HG03175 (cell line): ENCODE results near the gene PRSS35.
A peak's percentile ranks its signal among the peaks of the same experiment; 100 is the strongest.
"Not testable (repeated sequence)": the region's sequence is repeated elsewhere in the genome, so short reads cannot be mapped to it uniquely, and the experiment has no call there.

Source experiments
- ATAC-seq: cut with Tn5 transposase; IDR thresholded peaks from one replicate; pipeline ENCODE4 v1.9.1; 2021; ENCODE audit warnings: mild to moderate bottlenecking, moderate library complexity; ENCODE audit not compliant: unreplicated experiment

The PRSS35 gene

GRCh38 chr6:83514866-83515466, 2.6 kb downstream of the PRSS35 start:
- no peak for ATAC-seq

GRCh38 chr6:83517500-83517899, 5.2 kb downstream of the PRSS35 start:
- no peak for ATAC-seq

- ATAC-seq = no peak
Measured at GRCh38 chr6:83518816-83519480, 6.6 kb downstream of the PRSS35 start.

- ATAC-seq = peak; percentile 93
Measured at GRCh38 chr6:83536034-83536646, 23.8 kb downstream of the PRSS35 start.

- ATAC-seq = no peak
Measured at GRCh38 chr6:83536647-83537589, 24.6 kb downstream of the PRSS35 start.

- no peak for ATAC-seq
Measured at GRCh38 chr6:83539678-83540077, 27.3 kb downstream of the PRSS35 start.

- ATAC-seq = no peak
Measured at GRCh38 chr6:83546636-83547035, 34.3 kb downstream of the PRSS35 start.

- ATAC-seq = not testable (repeated sequence)
Measured at GRCh38 chr6:83550482-83550881, 38.1 kb downstream of the PRSS35 start.

- ATAC-seq = not testable (repeated sequence)
Measured at GRCh38 chr6:83551748-83552147, 39.4 kb downstream of the PRSS35 start.

GRCh38 chr6:83556871-83557270, 44.5 kb downstream of the PRSS35 start:
- ATAC-seq = no peak

- no peak for ATAC-seq
Measured at GRCh38 chr6:83558975-83559374, 46.6 kb downstream of the PRSS35 start.

- ATAC-seq = not testable (repeated sequence)
Measured at GRCh38 chr6:83571663-83572185, 59.4 kb downstream of the PRSS35 start.

GRCh38 chr6:83574783-83575182, 62.4 kb downstream of the PRSS35 start:
- no peak for ATAC-seq
